Testis (tissue), 2 donors: Measurements from ENCODE around the gene CD81.

Experiments
- CTCF ChIP-seq, 3 experiments: fragments of 450-650 bp in 2 of 3; fragments of 200-600 bp in 1 of 3; sonication (generic) in 1 of 3; IDR thresholded peaks; one replicate each; pipeline ENCODE4 v1.5.1; 2016 to 2019; ENCODE audit warnings: antibody characterized with exemption in 3 of 3, mild to moderate bottlenecking in 2 of 3, moderate library complexity in 1 of 3
- POLR2A ChIP-seq: fragments of 450-650 bp; IDR thresholded peaks from one replicate; pipeline ENCODE4 v1.6.1; 2017; ENCODE audit warnings: antibody characterized with exemption, mild to moderate bottlenecking, moderate library complexity

- TF ChIP-seq POLR2A (no peak), CTCF (IDR thresholded peaks at IDR 0.05) (no peak)
These were observed 29.3 kb downstream of the CD81 start for GRCh38 chr11:2406451-2406850.
